Activated naive CD4-positive, alpha-beta T cell treated with anti-CD3 and anti-CD28 coated beads, Interleukin-2, amount 50 U/mL, for 24 hours (primary cell): Measurements from ENCODE around the gene REEP3.

ENCODE experiments used
- H3K27ac Mint-ChIP-seq: one replicate; pipeline ENCODE4 v1.8.0; 2021; ENCODE audit warnings: mild to moderate bottlenecking, mixed read lengths
- H3K27me3 Mint-ChIP-seq: one replicate; pipeline ENCODE4 v1.8.0; 2021; ENCODE audit warnings: mixed read lengths
- H3K36me3 Mint-ChIP-seq: one replicate; pipeline ENCODE4 v1.8.0; 2021; ENCODE audit warnings: mixed read lengths
- H3K4me1 Mint-ChIP-seq: one replicate; pipeline ENCODE4 v1.8.0; 2021; ENCODE audit warnings: mixed read lengths
- H3K4me3 Mint-ChIP-seq: one replicate; pipeline ENCODE4 v1.8.0; 2021; ENCODE audit warnings: mild to moderate bottlenecking, mixed read lengths
- H3K9me3 Mint-ChIP-seq: one replicate; pipeline ENCODE4 v1.8.0; 2021; ENCODE audit warnings: mixed read lengths

Gene REEP3

DNA sequence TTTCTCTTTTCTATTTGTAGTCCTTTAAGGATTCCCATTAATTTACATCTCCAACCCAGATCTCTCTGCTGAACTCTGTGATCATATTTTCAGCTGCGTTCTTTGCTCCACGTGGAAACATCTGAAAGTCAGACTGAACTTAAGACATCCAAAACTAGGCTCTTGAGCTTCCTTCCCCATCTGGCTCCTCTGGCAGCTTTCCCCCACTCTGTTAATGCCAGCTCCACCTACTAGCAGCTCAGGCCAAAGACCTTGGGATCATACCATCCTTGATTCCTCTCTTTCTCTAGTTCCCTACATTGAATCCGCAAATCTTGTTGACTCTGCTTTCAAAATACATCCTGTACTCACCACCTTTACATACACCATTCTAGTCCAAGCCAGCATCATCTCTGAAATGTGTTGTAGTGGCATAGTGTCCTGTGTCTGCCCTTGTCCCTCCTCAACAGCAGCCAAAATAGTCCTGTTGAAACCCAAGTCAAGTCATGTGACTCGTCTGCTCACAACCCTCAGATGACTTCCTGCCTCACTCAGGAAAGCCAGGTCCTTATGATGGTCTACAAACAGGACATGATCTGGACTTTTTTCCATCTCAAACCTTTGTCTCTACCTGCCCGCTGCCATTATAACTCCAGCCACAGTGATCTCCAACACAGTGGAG, 7.0 kb downstream of the REEP3 start:
- peak overlapping the region; percentile 51 for H3K27ac Mint-ChIP-seq
- H3K9me3 Mint-ChIP-seq = no peaks in the 10 kb centered on the region
- H3K36me3 Mint-ChIP-seq = peaks cover 13% of the 10 kb centered on the region
- H3K4me1 Mint-ChIP-seq = peaks cover 38% of the 10 kb centered on the region
- peak overlapping the region; percentile 37 for H3K4me3 Mint-ChIP-seq
- H3K27me3 Mint-ChIP-seq = no peaks in the 10 kb centered on the region

GRCh38 chr10:63530409-63530808, 9.2 kb downstream of the REEP3 start:
- Mint-ChIP-seq H3K27ac (no peak overlapping the region), H3K36me3 (peaks cover 13% of the 10 kb centered on the region), H3K27me3 (no peaks in the 10 kb centered on the region), H3K4me1 (peaks cover 37% of the 10 kb centered on the region), H3K9me3 (no peaks in the 10 kb centered on the region), H3K4me3 (no peak overlapping the region)

- Mint-ChIP-seq H3K9me3 (no peaks in the 10 kb centered on the region), H3K36me3 (no peaks in the 10 kb centered on the region), H3K4me3 (no peak overlapping the region), H3K27ac (no peak overlapping the region), H3K27me3 (no peaks in the 10 kb centered on the region), H3K4me1 (peaks cover 14% of the 10 kb centered on the region)
These were observed 13.5 kb downstream of the REEP3 start for GRCh38 chr10:63534723-63535122.

GRCh38 chr10:63536698-63537097, 15.5 kb downstream of the REEP3 start:
- no peaks in the 10 kb centered on the region for H3K36me3 Mint-ChIP-seq
- no peaks in the 10 kb centered on the region for H3K27me3 Mint-ChIP-seq
- H3K4me3 Mint-ChIP-seq = no peak overlapping the region
- no peaks in the 10 kb centered on the region for H3K9me3 Mint-ChIP-seq
- peaks cover 14% of the 10 kb centered on the region for H3K4me1 Mint-ChIP-seq
- no peak overlapping the region for H3K27ac Mint-ChIP-seq

DNA sequence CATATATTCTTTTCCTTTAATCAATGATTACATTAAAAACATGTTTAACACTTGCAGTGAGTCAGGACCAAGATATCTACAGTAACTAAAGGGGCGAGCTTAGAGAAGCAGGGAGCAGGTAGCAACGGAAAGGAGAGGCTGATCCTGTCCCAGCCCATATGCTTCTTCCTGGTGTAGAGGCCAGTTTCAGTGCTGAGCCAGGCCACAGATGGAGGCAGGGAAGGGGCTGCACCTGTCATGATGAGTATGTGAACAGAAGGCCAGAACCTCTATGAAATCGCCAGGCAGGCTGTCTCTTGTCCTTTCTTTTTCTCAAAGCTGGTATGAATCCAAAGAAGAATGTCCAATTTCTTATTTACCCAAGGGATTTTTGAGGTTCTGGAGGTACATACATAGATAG, 16.3 kb downstream of the REEP3 start:
- H3K4me3 Mint-ChIP-seq = no peak overlapping the region
- H3K4me1 Mint-ChIP-seq = peaks cover 14% of the 10 kb centered on the region
- no peaks in the 10 kb centered on the region for H3K27me3 Mint-ChIP-seq
- H3K36me3 Mint-ChIP-seq = no peaks in the 10 kb centered on the region
- H3K9me3 Mint-ChIP-seq = no peaks in the 10 kb centered on the region
- H3K27ac Mint-ChIP-seq = no peak overlapping the region

- Mint-ChIP-seq H3K9me3 (no peaks in the 10 kb centered on the region), H3K4me3 (no peak overlapping the region), H3K36me3 (peaks cover 3% of the 10 kb centered on the region), H3K27me3 (no peaks in the 10 kb centered on the region), H3K4me1 (peaks cover 16% of the 10 kb centered on the region), H3K27ac (no peak overlapping the region)
These were observed 18.2 kb downstream of the REEP3 start for GRCh38 chr10:63539377-63539776.

DNA sequence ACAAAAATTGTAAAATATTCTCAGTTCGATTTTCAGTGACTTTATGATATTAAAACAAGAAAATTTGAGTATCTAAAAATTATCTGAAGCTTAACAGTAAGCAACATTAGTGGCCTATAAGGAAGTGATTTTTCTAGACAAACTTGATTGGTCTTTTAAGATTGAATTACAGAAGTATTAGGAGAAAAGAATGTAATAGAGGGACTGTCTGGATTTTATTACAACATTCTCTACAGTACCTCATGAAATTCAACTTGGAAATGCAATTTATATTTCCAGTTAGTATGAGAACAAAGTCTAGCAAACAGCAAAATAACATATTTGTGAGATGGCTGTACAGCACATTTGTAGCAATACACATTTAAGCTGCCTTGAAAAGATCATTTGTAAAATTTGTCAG, 18.8 kb downstream of the REEP3 start:
- H3K9me3 Mint-ChIP-seq = no peaks in the 10 kb centered on the region
- peaks cover 12% of the 10 kb centered on the region for H3K4me1 Mint-ChIP-seq
- no peak overlapping the region for H3K4me3 Mint-ChIP-seq
- no peaks in the 10 kb centered on the region for H3K27me3 Mint-ChIP-seq
- peaks cover 3% of the 10 kb centered on the region for H3K36me3 Mint-ChIP-seq
- H3K27ac Mint-ChIP-seq = no peak overlapping the region

- Mint-ChIP-seq H3K27ac (no peak overlapping the region), H3K4me3 (no peak overlapping the region), H3K36me3 (peaks cover 8% of the 10 kb centered on the region), H3K4me1 (peaks cover 14% of the 10 kb centered on the region), H3K27me3 (no peaks in the 10 kb centered on the region), H3K9me3 (no peaks in the 10 kb centered on the region)
These were observed 21.8 kb downstream of the REEP3 start for GRCh38 chr10:63542835-63543575.

DNA sequence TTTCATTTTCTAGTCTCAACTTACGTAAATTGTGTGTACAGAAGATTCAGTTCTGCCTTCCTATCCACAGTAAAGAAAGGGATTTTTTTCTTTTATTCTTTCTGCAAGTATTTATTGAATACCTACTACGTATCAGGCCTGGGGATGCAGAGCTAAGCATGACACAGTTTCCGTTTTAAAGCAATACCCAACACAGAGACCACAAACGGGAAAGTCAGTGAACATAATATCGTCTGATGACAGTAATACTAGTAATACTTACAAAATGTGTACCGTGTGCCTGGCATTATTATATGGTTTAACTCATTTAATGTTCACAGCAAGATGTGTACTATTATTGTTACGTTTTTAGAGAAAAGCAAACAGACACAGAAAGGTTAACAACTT, 22.4 kb downstream of the REEP3 start:
- H3K27ac Mint-ChIP-seq = no peak overlapping the region
- no peaks in the 10 kb centered on the region for H3K27me3 Mint-ChIP-seq
- no peak overlapping the region for H3K4me3 Mint-ChIP-seq
- peaks cover 14% of the 10 kb centered on the region for H3K4me1 Mint-ChIP-seq
- peaks cover 8% of the 10 kb centered on the region for H3K36me3 Mint-ChIP-seq
- no peaks in the 10 kb centered on the region for H3K9me3 Mint-ChIP-seq

DNA sequence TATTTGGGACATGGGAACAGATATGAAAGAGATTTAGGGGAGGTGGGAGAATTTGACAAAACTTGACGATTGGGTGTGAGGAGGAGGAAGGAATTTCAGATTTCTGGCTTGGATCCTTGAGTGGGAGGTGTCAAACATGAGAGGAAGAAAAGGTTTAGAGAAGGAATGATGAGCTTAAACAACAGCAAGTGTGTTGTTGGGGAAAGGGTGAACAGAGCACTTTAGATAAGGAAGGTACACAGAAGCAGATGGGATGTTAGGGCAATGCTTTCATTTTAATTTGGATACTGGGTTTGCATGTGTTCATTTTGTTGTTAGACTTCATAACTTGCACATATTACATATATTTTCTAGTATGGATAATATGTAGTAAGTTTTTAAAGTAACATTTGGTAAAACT, 23.2 kb downstream of the REEP3 start:
- peaks cover 14% of the 10 kb centered on the region for H3K4me1 Mint-ChIP-seq
- H3K27ac Mint-ChIP-seq = peak overlapping the region; percentile 11

GRCh38 chr10:63547628-63548360, 26.6 kb downstream of the REEP3 start:
- Mint-ChIP-seq H3K4me3 (no peak overlapping the region), H3K36me3 (peaks cover 8% of the 10 kb centered on the region), H3K27ac (no peak overlapping the region), H3K27me3 (no peaks in the 10 kb centered on the region), H3K4me1 (peaks cover 15% of the 10 kb centered on the region), H3K9me3 (no peaks in the 10 kb centered on the region)

More for the DNA sequence above, 23.2 kb downstream of the REEP3 start:
- no peak overlapping the region for H3K4me3 Mint-ChIP-seq
- no peaks in the 10 kb centered on the region for H3K27me3 Mint-ChIP-seq
- no peaks in the 10 kb centered on the region for H3K9me3 Mint-ChIP-seq
- H3K36me3 Mint-ChIP-seq = peaks cover 8% of the 10 kb centered on the region

DNA sequence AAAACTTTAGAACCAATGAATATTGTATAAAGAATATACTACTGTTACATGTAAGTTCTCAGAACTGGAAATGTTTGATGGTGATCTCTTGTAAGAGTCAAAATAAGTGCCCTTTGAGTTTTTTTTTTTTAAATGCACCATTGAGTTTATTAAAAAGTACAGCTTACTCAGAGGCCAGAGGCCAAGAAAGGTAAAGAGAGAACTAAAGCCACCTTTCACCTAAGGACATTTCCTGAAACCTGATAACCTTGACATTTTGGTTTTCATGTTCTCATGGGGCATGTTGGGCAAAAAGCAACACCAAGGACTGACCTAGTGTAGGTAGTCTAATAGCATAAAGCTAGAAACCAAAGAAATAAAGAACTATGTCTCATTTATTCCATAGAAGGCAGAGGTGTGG, 27.7 kb downstream of the REEP3 start:
- Mint-ChIP-seq H3K27ac (no peak overlapping the region), H3K4me1 (peaks cover 20% of the 10 kb centered on the region), H3K4me3 (no peak overlapping the region), H3K36me3 (peaks cover 8% of the 10 kb centered on the region), H3K9me3 (no peaks in the 10 kb centered on the region), H3K27me3 (no peaks in the 10 kb centered on the region)

- Mint-ChIP-seq H3K4me3 (no peak overlapping the region), H3K4me1 (peaks cover 21% of the 10 kb centered on the region), H3K36me3 (peaks cover 5% of the 10 kb centered on the region), H3K27ac (no peak overlapping the region), H3K9me3 (no peaks in the 10 kb centered on the region), H3K27me3 (no peaks in the 10 kb centered on the region)
These were observed 28.6 kb downstream of the REEP3 start for GRCh38 chr10:63549810-63550209.

DNA sequence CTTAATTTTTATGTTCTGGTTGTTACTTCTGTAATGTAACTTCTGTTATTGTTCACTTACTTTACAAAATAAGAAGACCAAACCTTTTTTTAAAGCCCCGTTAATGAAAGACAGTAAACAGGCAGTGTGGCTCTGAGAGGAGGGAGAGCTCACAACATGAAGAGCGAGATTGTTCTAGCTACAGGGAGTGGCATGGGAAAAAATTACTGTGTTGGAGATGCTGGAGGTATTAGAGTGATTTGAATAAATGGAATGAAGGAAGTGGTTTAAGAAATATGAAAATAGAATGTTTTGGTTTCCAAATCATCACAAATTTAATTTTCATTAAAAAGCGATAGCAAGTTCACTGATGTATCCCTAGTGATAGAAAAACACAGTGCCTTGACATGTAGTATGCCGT, 31.8 kb downstream of the REEP3 start:
- Mint-ChIP-seq H3K9me3 (no peaks in the 10 kb centered on the region), H3K27ac (no peak overlapping the region), H3K4me1 (peaks cover 26% of the 10 kb centered on the region), H3K4me3 (no peak overlapping the region), H3K27me3 (no peaks in the 10 kb centered on the region), H3K36me3 (no peaks in the 10 kb centered on the region)

DNA sequence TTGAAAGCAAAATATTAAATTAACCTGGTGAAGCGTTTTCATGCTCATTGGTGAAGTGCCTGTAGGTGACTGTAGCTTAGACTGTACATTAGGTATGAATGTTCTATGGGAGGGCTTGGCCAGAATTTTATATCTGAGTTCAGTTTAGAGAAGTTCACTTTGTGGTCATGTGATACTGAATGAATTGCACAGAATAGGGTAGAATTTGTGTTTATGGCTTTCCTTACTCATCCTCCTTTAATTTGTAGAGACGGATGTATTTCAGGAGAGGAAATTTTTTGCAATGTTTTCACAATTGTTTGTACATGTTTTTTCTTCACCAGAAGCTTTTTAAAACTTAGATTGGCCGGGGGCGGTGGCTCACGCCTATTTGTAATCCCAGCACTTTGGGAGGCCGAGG, 32.3 kb downstream of the REEP3 start:
- no peaks in the 10 kb centered on the region for H3K36me3 Mint-ChIP-seq
- no peaks in the 10 kb centered on the region for H3K9me3 Mint-ChIP-seq
- no peak overlapping the region for H3K27ac Mint-ChIP-seq
- no peaks in the 10 kb centered on the region for H3K27me3 Mint-ChIP-seq
- H3K4me1 Mint-ChIP-seq = peaks cover 26% of the 10 kb centered on the region
- no peak overlapping the region for H3K4me3 Mint-ChIP-seq

- no peaks in the 10 kb centered on the region for H3K9me3 Mint-ChIP-seq
- H3K27ac Mint-ChIP-seq = peak overlapping the region; percentile 52
- no peak overlapping the region for H3K4me3 Mint-ChIP-seq
- H3K27me3 Mint-ChIP-seq = no peaks in the 10 kb centered on the region
- peaks cover 26% of the 10 kb centered on the region for H3K4me1 Mint-ChIP-seq
- H3K36me3 Mint-ChIP-seq = no peaks in the 10 kb centered on the region
These were observed 33.5 kb downstream of the REEP3 start for GRCh38 chr10:63554657-63555056.
